SK-N-SH (cell line): Measurements from ENCODE around the gene CEBPG.

Source experiments
- MEF2A ChIP-seq: IDR thresholded peaks from 2 replicates; pipeline ENCODE4 v1.4.0; 2012; ENCODE audit warnings: low read depth, borderline replicate concordance
- POLR2AphosphoS5 ChIP-seq: IDR thresholded peaks from 2 replicates; pipeline ENCODE4 v1.6.1; 2012; ENCODE audit warnings: low read depth, low read length
- TF ChIP-seq, protein P1 (sequence below): IDR thresholded peaks from 2 replicates; pipeline ENCODE4 v1.6.1; 2012; ENCODE audit warnings: mild to moderate bottlenecking, low read depth, low read length, moderate library complexity
- TF ChIP-seq, protein P2 (sequence below): IDR thresholded peaks from 2 replicates; pipeline ENCODE4 v1.4.0; 2012; ENCODE audit warnings: low read depth
- TF ChIP-seq, protein P3 (sequence below): fragments of 200-600 bp; sonication (generic); IDR thresholded peaks from 2 replicates; pipeline ENCODE4 v1.6.1; 2017; ENCODE audit warnings: antibody characterized with exemption, mild to moderate bottlenecking, moderate library complexity
- TF ChIP-seq, protein P4 (sequence below): fragments of 150-350 bp; IDR thresholded peaks from 2 replicates; pipeline ENCODE4 v1.6.1; 2016; ENCODE audit warnings: mild to moderate bottlenecking, low read depth, low read length

DNA sequence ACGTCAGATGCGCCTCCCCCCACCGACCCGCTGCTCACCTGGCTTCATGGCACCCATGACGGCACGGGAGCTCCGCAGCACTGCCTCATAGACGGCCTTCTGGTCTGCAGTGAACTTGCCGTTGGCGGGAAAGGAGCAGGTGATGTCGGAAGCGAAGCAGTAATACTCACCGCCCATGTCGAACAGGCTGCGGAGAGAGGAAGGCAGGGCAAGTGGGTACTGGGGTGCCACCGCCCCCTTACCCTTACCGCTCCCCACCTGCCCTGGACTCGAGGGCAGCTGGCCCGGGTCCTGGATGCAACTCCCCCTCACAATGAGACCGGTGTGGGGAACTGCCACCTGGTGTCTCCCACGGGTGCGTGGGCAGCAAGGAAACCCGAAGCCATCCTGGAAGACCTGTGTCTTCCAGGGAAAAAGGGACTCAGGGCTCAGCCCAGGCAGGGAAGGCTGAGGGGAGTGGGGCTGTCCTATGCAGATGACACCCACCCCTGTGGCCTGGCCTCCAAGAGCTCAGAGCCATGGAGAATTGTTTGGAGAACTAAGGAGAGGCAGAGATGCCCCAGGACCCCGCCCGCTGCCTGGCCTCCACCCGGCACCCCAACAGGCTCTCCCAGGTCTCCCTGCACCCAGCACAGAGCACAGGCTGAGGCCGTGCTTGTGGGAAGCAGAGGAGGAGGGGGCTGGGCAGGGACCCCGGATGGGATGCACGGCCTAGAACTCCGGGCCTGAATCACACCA lies 28.3 kb downstream of the CEBPG start:
- TF ChIP-seq, protein P1, sequence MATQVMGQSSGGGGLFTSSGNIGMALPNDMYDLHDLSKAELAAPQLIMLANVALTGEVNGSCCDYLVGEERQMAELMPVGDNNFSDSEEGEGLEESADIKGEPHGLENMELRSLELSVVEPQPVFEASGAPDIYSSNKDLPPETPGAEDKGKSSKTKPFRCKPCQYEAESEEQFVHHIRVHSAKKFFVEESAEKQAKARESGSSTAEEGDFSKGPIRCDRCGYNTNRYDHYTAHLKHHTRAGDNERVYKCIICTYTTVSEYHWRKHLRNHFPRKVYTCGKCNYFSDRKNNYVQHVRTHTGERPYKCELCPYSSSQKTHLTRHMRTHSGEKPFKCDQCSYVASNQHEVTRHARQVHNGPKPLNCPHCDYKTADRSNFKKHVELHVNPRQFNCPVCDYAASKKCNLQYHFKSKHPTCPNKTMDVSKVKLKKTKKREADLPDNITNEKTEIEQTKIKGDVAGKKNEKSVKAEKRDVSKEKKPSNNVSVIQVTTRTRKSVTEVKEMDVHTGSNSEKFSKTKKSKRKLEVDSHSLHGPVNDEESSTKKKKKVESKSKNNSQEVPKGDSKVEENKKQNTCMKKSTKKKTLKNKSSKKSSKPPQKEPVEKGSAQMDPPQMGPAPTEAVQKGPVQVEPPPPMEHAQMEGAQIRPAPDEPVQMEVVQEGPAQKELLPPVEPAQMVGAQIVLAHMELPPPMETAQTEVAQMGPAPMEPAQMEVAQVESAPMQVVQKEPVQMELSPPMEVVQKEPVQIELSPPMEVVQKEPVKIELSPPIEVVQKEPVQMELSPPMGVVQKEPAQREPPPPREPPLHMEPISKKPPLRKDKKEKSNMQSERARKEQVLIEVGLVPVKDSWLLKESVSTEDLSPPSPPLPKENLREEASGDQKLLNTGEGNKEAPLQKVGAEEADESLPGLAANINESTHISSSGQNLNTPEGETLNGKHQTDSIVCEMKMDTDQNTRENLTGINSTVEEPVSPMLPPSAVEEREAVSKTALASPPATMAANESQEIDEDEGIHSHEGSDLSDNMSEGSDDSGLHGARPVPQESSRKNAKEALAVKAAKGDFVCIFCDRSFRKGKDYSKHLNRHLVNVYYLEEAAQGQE: no peak
- TF ChIP-seq, protein P2, sequence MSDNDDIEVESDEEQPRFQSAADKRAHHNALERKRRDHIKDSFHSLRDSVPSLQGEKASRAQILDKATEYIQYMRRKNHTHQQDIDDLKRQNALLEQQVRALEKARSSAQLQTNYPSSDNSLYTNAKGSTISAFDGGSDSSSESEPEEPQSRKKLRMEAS: no peak
- TF ChIP-seq MEF2A (no peak), POLR2AphosphoS5 (no peak)
- TF ChIP-seq, protein P3, sequence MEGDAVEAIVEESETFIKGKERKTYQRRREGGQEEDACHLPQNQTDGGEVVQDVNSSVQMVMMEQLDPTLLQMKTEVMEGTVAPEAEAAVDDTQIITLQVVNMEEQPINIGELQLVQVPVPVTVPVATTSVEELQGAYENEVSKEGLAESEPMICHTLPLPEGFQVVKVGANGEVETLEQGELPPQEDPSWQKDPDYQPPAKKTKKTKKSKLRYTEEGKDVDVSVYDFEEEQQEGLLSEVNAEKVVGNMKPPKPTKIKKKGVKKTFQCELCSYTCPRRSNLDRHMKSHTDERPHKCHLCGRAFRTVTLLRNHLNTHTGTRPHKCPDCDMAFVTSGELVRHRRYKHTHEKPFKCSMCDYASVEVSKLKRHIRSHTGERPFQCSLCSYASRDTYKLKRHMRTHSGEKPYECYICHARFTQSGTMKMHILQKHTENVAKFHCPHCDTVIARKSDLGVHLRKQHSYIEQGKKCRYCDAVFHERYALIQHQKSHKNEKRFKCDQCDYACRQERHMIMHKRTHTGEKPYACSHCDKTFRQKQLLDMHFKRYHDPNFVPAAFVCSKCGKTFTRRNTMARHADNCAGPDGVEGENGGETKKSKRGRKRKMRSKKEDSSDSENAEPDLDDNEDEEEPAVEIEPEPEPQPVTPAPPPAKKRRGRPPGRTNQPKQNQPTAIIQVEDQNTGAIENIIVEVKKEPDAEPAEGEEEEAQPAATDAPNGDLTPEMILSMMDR: no peak
- TF ChIP-seq, protein P4, sequence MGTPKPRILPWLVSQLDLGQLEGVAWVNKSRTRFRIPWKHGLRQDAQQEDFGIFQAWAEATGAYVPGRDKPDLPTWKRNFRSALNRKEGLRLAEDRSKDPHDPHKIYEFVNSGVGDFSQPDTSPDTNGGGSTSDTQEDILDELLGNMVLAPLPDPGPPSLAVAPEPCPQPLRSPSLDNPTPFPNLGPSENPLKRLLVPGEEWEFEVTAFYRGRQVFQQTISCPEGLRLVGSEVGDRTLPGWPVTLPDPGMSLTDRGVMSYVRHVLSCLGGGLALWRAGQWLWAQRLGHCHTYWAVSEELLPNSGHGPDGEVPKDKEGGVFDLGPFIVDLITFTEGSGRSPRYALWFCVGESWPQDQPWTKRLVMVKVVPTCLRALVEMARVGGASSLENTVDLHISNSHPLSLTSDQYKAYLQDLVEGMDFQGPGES: no peak
